HFFc6 (cell line): Measurements from ENCODE around the gene ZEB2. TPM values are rescaled to one million over a fixed set of nuclear protein-coding genes. Genes with fewer than 3 reads are reported as not detected.

Experiments
- DNase-seq: peaks from one replicate; pipeline ENCODE4 v3.0.0-alpha.2; 2018
- H3K27ac Mint-ChIP-seq: 2 replicates; pipeline ENCODE4 v1.8.0; 2020; ENCODE audit warnings: mild to moderate bottlenecking, mixed read lengths
- H3K27me3 Mint-ChIP-seq: 2 replicates; pipeline ENCODE4 v1.8.0; 2021; ENCODE audit warnings: mild to moderate bottlenecking, moderate library complexity, mixed read lengths; ENCODE audit not compliant: insufficient read depth
- H3K36me3 Mint-ChIP-seq: 2 replicates; pipeline ENCODE4 v1.8.0; 2021; ENCODE audit warnings: low read depth, mixed read lengths
- H3K4me1 Mint-ChIP-seq: 2 replicates; pipeline ENCODE4 v1.8.0; 2020; ENCODE audit warnings: low read depth, mixed read lengths
- H3K4me3 Mint-ChIP-seq: 2 replicates; pipeline ENCODE4 v1.8.0; 2020; ENCODE audit warnings: mild to moderate bottlenecking, moderate library complexity, mixed read lengths
- H3K9me3 Mint-ChIP-seq: 2 replicates; pipeline ENCODE4 v1.8.0; 2020; ENCODE audit warnings: mild to moderate bottlenecking, mixed read lengths
- total RNA-seq, 6 experiments: library from RNA; stranded (reverse); fragmentation: NEBNext Ultra II Directional; extraction: Animal tissue kit (Norgen Biotek cat#: 25700); gene quantifications; 2 replicates in 1 of 6; 3 replicates in 5 of 6; pipeline ENCODE4 v1.2.3, GENCODE V29; 2021
- TF ChIP-seq, protein P1 (sequence below): fragments of 200-600 bp; sonication (generic); IDR thresholded peaks from 2 replicates; pipeline ENCODE4 v1.5.0; 2021; ENCODE audit warnings: antibody characterized with exemption, mild to moderate bottlenecking

The ZEB2 gene
- total RNA-seq, 6 experiments from 2014 or later, result 57.0 to 76.3 (median 62.8) TPM

DNA sequence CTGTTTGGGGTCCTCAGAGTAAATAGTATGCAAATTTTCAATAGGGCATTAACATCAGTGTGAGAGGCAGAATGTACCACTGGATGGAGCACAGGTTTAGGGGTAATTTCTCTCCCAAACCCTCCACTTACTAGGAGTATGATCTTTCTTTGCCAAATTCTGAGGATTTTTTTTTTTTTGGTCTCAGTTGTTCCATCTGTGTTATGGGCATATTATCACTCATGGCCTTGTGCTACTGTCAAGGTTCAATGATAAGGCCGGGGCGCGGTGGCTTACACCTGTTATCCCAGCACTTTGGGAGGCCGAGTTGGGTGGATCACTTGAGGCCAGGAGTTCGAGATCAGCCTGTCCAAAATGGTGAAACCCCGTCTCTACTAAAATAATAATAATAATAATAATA, 30.2 kb upstream of the ZEB2 start:
- Mint-ChIP-seq H3K27ac (no peak overlapping the region), H3K36me3 (no peaks in the 10 kb centered on the region), H3K9me3 (no peaks in the 10 kb centered on the region), H3K4me1 (peaks cover 52% of the 10 kb centered on the region), H3K27me3 (no peaks in the 10 kb centered on the region), H3K4me3 (no peak overlapping the region)
- TF ChIP-seq, protein P1, sequence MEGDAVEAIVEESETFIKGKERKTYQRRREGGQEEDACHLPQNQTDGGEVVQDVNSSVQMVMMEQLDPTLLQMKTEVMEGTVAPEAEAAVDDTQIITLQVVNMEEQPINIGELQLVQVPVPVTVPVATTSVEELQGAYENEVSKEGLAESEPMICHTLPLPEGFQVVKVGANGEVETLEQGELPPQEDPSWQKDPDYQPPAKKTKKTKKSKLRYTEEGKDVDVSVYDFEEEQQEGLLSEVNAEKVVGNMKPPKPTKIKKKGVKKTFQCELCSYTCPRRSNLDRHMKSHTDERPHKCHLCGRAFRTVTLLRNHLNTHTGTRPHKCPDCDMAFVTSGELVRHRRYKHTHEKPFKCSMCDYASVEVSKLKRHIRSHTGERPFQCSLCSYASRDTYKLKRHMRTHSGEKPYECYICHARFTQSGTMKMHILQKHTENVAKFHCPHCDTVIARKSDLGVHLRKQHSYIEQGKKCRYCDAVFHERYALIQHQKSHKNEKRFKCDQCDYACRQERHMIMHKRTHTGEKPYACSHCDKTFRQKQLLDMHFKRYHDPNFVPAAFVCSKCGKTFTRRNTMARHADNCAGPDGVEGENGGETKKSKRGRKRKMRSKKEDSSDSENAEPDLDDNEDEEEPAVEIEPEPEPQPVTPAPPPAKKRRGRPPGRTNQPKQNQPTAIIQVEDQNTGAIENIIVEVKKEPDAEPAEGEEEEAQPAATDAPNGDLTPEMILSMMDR, result no peak
- no peak for DNase-seq

DNA sequence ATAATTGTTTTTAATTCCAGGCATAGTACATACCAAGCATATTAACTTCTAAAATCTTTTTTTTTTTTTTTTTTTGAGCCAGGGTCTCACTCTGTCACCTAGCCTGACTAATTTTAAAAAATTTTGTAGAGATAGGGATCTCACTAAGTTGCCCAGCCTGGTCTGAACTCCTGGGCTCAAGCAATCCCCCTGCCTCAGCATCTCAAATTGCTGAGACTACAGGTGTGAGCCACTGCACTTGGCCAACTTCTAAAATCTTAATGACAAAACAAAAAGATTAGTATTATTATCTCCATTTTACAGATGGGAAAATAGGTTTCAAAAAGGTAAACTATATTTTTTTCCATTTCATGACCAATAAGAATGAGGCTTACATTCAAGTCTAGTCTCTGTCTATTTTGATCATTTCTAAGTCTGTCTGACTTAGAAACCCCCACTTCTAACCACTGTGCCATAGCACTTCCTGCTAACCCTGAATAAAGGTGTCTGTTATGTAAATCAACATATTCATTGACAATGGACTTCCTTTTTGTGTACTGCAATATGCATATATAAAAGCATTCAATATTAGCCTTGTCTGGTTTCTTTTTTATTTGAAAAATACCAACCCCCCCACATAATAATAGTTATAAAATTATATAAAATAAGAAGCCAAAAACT, 28.7 kb upstream of the ZEB2 start:
- H3K4me1 Mint-ChIP-seq, result peaks cover 38% of the 10 kb centered on the region
- H3K27ac Mint-ChIP-seq, result no peak overlapping the region
- H3K4me3 Mint-ChIP-seq, result no peak overlapping the region
- no peak for DNase-seq
- TF ChIP-seq, protein P1, result no peak
- H3K27me3 Mint-ChIP-seq, result no peaks in the 10 kb centered on the region
- H3K9me3 Mint-ChIP-seq, result no peaks in the 10 kb centered on the region
- H3K36me3 Mint-ChIP-seq, result no peaks in the 10 kb centered on the region

DNA sequence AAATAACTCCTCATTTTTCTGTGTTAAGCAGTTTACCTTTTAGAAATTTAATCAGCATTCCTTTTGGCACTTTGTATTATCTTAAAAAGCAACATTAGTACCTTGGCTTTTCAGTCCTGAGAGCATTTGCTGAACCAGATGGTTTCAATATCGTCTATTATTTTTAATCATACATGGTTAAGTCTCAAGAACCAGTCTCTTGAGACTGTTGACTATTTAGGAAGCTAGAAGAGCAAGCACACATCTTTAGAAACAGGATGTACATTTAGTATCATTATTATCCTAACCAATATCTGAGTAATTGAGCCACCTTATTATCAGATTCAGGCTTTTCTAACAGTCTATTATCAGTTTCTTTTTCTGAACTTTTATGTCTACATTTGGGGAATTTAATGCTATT, 28.2 kb upstream of the ZEB2 start:
- peaks cover 32% of the 10 kb centered on the region for H3K4me1 Mint-ChIP-seq
- no peaks in the 10 kb centered on the region for H3K36me3 Mint-ChIP-seq
- H3K27me3 Mint-ChIP-seq, result no peaks in the 10 kb centered on the region
- no peak overlapping the region for H3K27ac Mint-ChIP-seq
- no peak for DNase-seq
- TF ChIP-seq, protein P1, result no peak
- no peak overlapping the region for H3K4me3 Mint-ChIP-seq
- no peaks in the 10 kb centered on the region for H3K9me3 Mint-ChIP-seq

DNA sequence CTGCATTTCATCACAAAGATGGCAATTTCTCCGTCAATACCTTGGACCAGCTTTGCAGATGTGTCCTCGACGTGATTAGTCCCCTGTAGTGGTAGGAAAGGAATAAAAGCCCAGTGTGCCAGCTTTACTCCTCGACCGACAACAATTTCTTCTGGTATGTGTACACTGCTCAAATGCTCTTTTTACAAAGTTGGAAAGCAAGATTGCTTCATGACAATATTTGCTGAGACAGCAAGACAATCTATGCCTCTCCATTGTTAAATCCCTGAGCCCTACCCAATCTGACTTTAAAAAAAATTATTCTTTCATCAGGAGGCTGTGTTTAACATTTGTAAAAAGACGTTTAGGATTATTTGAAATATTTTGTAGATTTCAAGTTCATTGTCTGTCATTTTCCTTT, 27.6 kb upstream of the ZEB2 start:
- Mint-ChIP-seq H3K36me3 (no peaks in the 10 kb centered on the region), H3K4me1 (peaks cover 26% of the 10 kb centered on the region), H3K27me3 (no peaks in the 10 kb centered on the region), H3K27ac (no peak overlapping the region), H3K9me3 (no peaks in the 10 kb centered on the region), H3K4me3 (no peak overlapping the region)
- DNase-seq, result no peak
- TF ChIP-seq, protein P1, result no peak

DNA sequence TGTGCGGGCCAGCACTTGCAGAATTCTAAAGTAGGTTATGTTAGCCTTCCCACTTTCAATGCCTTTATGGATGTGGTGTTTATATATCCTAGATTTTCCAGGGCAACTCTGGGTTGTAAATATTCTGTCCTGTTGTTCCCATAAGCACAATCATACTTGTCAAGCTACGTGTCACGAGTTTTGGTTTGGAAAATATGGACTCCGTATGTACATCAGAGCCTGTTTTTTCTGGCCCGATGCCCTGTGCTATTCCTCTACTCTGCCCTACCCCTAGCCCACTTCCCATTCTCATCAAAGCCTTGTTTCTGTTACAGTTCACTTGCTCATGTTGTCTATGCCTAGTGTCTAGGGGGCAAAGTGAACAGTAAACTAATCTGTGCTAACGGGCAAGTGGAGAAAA, 27.0 kb upstream of the ZEB2 start:
- Mint-ChIP-seq H3K9me3 (no peaks in the 10 kb centered on the region), H3K4me3 (no peak overlapping the region), H3K27ac (no peak overlapping the region), H3K36me3 (no peaks in the 10 kb centered on the region), H3K27me3 (no peaks in the 10 kb centered on the region), H3K4me1 (peaks cover 22% of the 10 kb centered on the region)
- no peak for DNase-seq
- TF ChIP-seq, protein P1, result no peak
